ENCODE data around the gene MDFI. TPM values are rescaled to one million over a fixed set of nuclear protein-coding genes. Genes with fewer than 3 reads are reported as not detected.

Gene MDFI
- total RNA-seq, 1 donor from 2014 or later, result 7.9 TPM

DNA sequence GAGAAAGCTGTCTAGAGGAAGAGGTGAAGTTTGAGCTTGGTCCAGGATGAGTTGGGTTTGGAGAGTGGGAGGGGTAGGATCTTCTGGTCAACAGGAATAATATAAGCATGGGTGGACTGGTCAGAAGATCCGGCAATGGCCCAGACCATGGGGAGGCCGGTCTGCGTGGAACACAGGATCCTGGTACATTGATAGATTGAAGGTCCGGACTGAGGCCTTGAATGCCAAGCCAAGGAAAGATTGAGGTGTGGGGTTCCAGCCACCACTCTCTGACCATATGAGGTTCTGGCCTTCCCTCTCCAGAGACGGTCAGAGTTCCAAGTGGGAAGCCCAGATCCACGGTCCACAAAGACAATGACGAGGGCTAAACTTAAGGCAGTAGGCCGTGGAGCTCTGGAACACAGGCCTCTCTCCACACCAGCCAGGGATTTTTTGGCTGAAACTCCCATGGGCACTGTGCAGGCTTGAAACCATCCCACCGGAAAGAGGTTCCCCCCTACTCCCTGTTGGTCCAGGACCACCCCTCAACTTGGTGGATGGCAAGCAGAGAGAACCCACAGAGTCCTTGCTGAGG, 3.2 kb downstream of the MDFI start:
- Mint-ChIP-seq H3K27ac (ENCODE audit: unreplicated experiment) (no peak overlapping the region), H3K4me1 (ENCODE audit: low read depth, unreplicated experiment) (peaks cover 20% of the 10 kb centered on the region)

DNA sequence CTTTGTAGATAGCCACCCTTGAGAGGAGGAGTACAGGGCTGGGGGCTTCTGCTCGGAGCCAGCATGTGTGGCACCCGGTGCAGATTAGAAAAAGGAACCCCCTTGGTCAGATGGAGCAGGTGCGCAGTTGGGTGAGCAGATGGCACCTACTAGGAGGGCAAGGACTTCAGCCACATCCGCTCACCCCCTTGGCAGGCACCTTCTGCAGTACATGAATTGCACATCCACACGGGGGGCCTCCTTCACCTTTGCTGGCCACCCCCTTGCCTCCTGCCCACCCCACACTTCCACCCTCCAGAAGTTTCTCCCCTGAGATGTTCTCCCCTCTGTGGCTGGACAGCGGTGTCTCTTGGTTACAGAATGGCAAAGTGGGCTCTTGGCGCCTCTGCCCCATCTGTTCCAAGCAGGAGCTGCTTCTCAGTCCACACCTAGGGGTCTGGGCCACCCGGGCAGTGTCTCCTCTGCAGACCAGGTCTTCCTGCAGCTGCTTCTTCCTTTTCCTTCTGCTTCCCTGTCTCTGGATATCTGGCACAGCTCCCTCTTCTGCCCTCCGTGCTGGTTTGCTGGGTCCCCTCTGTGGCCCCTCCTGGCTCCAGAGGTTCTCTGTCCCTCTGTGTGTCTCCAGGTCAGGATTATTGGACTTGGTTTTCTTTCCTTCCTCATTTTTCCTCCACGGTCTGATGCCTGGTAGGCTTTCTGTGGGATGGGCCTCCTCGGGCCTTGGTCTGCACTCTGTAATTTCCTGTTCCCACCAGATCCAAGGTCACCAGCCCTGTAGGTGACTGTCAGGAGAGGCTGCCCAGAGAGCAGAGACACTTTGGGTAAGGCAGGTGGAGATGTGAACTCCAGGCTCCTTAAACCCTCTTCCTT, 4.1 kb downstream of the MDFI start:
- H3K4me3 Mint-ChIP-seq (ENCODE audit: unreplicated experiment), result no peak overlapping the region
- peak overlapping the region; percentile 44 for H3K27ac Mint-ChIP-seq (ENCODE audit: unreplicated experiment)
- H3K9me3 Mint-ChIP-seq (ENCODE audit: unreplicated experiment), result peaks cover 5% of the 10 kb centered on the region
- H3K36me3 Mint-ChIP-seq (ENCODE audit: unreplicated experiment), result no peaks in the 10 kb centered on the region
- DNase-seq, result no peak
- TF ChIP-seq, protein P1, sequence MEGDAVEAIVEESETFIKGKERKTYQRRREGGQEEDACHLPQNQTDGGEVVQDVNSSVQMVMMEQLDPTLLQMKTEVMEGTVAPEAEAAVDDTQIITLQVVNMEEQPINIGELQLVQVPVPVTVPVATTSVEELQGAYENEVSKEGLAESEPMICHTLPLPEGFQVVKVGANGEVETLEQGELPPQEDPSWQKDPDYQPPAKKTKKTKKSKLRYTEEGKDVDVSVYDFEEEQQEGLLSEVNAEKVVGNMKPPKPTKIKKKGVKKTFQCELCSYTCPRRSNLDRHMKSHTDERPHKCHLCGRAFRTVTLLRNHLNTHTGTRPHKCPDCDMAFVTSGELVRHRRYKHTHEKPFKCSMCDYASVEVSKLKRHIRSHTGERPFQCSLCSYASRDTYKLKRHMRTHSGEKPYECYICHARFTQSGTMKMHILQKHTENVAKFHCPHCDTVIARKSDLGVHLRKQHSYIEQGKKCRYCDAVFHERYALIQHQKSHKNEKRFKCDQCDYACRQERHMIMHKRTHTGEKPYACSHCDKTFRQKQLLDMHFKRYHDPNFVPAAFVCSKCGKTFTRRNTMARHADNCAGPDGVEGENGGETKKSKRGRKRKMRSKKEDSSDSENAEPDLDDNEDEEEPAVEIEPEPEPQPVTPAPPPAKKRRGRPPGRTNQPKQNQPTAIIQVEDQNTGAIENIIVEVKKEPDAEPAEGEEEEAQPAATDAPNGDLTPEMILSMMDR (IDR thresholded peaks at IDR 0.05; ENCODE audit: partially characterized antibody, unreplicated experiment), result no peak
- H3K27me3 Mint-ChIP-seq (ENCODE audit: unreplicated experiment), result peaks cover 26% of the 10 kb centered on the region
- peaks cover 20% of the 10 kb centered on the region for H3K4me1 Mint-ChIP-seq (ENCODE audit: low read depth, unreplicated experiment)

More for the DNA sequence above, 3.2 kb downstream of the MDFI start:
- no peak for DNase-seq
- TF ChIP-seq, protein P1 (IDR thresholded peaks at IDR 0.05; ENCODE audit: partially characterized antibody, unreplicated experiment), result no peak
- Mint-ChIP-seq H3K9me3 (ENCODE audit: unreplicated experiment) (peaks cover 8% of the 10 kb centered on the region), H3K36me3 (ENCODE audit: unreplicated experiment) (no peaks in the 10 kb centered on the region), H3K4me3 (ENCODE audit: unreplicated experiment) (peak overlapping the region; percentile 49), H3K27me3 (ENCODE audit: unreplicated experiment) (peaks cover 29% of the 10 kb centered on the region)

DNA sequence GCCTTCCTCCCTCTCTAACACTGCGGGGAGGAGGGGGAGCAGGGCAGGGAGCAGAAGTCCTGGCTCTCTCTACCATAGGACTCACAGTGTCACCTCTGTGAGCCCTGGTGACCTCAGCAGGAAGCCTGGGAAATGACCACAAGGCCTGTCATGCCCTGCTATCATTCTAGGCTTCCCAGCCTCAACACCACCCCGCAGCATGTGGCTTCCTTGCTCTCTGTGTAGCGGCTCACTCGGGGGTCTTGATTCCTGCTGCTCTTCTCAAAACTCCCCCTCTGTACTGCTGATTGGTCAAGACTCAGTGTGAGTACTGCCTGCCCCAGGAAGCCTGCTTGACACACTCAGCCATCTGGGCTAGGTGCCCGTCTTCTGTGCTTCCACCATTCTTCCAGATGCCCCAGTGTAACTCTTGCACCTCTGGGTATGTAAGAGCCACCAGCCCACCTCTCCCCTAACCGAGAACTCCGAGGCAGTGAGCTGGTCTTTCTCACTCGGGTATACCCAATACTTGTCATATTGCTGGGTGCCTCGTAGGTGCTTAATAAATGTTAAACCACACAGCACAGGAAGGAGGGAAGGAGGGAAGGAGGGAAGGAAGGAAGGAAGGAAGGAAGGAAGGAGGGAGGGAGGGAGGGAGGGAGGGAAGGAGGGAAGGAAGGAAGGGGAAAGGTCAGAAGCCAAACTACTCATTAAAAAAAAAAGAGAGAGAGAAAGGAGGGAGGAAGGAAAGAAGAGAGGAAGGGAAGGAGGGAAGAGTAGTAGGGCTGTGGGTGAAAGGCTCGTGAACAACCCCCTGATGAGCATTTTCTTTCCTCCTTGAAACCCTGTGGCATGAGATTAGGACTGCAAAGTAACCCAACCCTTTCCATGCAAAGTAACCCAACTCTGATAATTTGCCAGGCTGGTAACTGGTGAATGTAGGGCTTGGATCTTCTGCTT, 5.0 kb downstream of the MDFI start:
- H3K4me1 Mint-ChIP-seq (ENCODE audit: low read depth, unreplicated experiment), result peaks cover 20% of the 10 kb centered on the region
- H3K27ac Mint-ChIP-seq (ENCODE audit: unreplicated experiment), result no peak overlapping the region
- H3K9me3 Mint-ChIP-seq (ENCODE audit: unreplicated experiment), result peaks cover 5% of the 10 kb centered on the region
- H3K36me3 Mint-ChIP-seq (ENCODE audit: unreplicated experiment), result no peaks in the 10 kb centered on the region
- peaks cover 20% of the 10 kb centered on the region for H3K27me3 Mint-ChIP-seq (ENCODE audit: unreplicated experiment)
- H3K4me3 Mint-ChIP-seq (ENCODE audit: unreplicated experiment), result no peak overlapping the region
- TF ChIP-seq, protein P1 (IDR thresholded peaks at IDR 0.05; ENCODE audit: partially characterized antibody, unreplicated experiment), result no peak
- no peak for DNase-seq

DNA sequence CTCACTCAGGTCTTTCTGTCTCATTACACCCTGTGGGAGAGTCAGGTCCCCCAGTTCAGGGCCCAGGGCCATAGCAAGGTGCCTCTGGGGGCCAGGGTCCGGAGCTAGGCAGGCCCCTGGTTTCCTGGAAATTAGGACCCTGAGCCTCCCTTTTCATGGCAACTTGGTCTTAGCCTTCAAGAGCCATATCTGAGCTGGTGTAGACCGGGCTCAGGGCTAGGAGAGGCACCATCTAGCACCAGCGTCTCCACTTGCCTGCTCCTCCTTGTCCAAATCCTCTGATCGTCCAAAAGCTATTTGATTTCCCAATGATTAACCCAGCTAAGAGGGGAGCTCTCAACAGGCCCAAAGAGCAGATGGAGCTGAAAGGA, 5.6 kb downstream of the MDFI start:
- Mint-ChIP-seq H3K36me3 (ENCODE audit: unreplicated experiment) (no peaks in the 10 kb centered on the region), H3K27ac (ENCODE audit: unreplicated experiment) (no peak overlapping the region), H3K27me3 (ENCODE audit: unreplicated experiment) (peaks cover 19% of the 10 kb centered on the region), H3K9me3 (ENCODE audit: unreplicated experiment) (peaks cover 5% of the 10 kb centered on the region), H3K4me1 (ENCODE audit: low read depth, unreplicated experiment) (peaks cover 19% of the 10 kb centered on the region), H3K4me3 (ENCODE audit: unreplicated experiment) (no peak overlapping the region)
- DNase-seq, result no peak
- TF ChIP-seq, protein P1 (IDR thresholded peaks at IDR 0.05; ENCODE audit: partially characterized antibody, unreplicated experiment), result no peak
